Measurements from ENCODE around the gene RALGAPB. TPM values are rescaled to one million over a fixed set of nuclear protein-coding genes. Genes with fewer than 3 reads are reported as not detected.
A peak's percentile ranks its signal among the peaks of the same experiment; 100 is the strongest.

Gene RALGAPB
- polyA plus RNA-seq, 2 of the 4 experiments (the other 2 are of a cell fraction), result 15.1 to 35.9 TPM

DNA sequence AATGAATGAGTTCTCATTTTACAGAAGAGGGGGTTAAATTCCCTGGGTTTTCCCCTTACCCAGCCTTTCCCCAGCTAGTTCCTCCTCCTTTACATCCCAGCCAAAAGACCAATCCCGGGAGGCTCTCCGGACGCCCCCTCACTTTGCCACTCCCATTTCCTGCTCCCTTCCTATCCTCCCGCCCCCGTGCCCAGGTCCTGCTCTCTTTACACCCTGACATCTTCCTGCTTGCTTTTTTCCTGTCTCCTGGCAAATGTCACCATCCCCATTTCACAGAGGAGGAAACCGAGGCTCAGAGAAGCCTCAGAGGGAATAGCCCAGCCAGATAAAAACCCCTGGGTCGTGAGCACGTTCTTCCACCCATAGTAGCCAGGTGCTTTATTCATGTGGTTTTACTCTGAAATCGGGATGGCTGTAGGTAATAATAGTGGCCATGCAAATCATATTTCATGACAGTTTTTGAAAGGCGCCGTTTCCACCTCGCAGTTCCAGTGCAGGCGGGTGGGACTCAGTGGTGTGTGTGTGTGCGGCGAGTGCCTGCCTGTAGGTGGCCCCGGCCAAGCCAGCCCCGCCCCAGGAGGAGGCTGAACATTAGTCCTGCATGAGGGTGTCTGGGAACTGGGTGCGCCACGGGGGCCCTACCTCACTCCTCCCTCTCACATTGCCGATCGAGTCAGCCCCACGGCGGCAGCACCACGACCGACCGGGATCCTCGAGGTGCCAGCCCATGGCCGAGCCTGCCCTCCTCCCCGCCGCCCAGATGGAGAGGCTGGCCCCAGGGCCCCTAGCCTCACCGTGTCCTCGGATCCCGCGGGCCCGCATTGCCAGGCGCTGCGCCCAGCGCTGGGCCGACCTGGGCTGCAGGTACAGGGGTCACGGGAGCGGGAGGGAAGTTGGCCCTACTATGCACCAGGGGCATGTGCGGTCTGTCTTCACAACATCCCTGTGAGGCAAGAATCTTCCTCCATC lies 128.9 kb downstream of the RALGAPB start, which contains the start of gene ARHGAP40:
TSS of gene ARHGAP40 (plus strand) at position 594 of the 969 bp plus-strand sequence.
- 77% methylated on average over 24 of the region's 42 CpGs for WGBS (ENCODE audit: missing lambda C conversion rate)
- no peak within 1 kb of the TSS for H3K4me2 ChIP-seq
- H3K27ac ChIP-seq, result peak within 1 kb of the TSS; percentile 34 to 65; a peak in 4 of 6 replicates
- CTCF ChIA-PET, result no interaction called here
- no peak within 1 kb of the TSS for H3K4me3 ChIP-seq
- FAIRE-seq (no peak), DNase-seq (ENCODE audit: low read depth in 1 of 2, low spot score in 1 of 2) (no peak), ATAC-seq (peak in 1 of 2 experiments; percentile 14; a peak in 1 of 6 replicates)
- peaks cover 35% of the 10 kb centered on the region for H3K4me1 ChIP-seq
- TF ChIP-seq EHMT2 (IDR thresholded peaks at IDR 0.05; ENCODE audit: low read depth), result no peak
- TF ChIP-seq, protein P1, sequence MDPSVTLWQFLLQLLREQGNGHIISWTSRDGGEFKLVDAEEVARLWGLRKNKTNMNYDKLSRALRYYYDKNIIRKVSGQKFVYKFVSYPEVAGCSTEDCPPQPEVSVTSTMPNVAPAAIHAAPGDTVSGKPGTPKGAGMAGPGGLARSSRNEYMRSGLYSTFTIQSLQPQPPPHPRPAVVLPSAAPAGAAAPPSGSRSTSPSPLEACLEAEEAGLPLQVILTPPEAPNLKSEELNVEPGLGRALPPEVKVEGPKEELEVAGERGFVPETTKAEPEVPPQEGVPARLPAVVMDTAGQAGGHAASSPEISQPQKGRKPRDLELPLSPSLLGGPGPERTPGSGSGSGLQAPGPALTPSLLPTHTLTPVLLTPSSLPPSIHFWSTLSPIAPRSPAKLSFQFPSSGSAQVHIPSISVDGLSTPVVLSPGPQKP (IDR thresholded peaks at IDR 0.05; ENCODE audit: low read depth, low read length), result no peak
- TF ChIP-seq HDAC2 (IDR thresholded peaks at IDR 0.05), result no peak
- TF ChIP-seq EHF (CRISPR knock-in tag; IDR thresholded peaks at IDR 0.05), result no peak
- TF ChIP-seq, protein P2, sequence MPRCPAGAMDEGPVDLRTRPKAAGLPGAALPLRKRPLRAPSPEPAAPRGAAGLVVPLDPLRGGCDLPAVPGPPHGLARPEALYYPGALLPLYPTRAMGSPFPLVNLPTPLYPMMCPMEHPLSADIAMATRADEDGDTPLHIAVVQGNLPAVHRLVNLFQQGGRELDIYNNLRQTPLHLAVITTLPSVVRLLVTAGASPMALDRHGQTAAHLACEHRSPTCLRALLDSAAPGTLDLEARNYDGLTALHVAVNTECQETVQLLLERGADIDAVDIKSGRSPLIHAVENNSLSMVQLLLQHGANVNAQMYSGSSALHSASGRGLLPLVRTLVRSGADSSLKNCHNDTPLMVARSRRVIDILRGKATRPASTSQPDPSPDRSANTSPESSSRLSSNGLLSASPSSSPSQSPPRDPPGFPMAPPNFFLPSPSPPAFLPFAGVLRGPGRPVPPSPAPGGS (IDR thresholded peaks at IDR 0.05), result no peak
- TF ChIP-seq ZC3H11A (IDR thresholded peaks at IDR 0.05), result no peak
- TF ChIP-seq BHLHE40 (IDR thresholded peaks at IDR 0.05; ENCODE audit: low read depth, low read length), result no peak
- TF ChIP-seq HOXB5 (CRISPR knock-in tag; IDR thresholded peaks at IDR 0.05), result no peak
- POLR2A ChIA-PET, result no interaction called here
- H3K9me3 ChIP-seq, result no peaks in the 10 kb centered on the region

DNA sequence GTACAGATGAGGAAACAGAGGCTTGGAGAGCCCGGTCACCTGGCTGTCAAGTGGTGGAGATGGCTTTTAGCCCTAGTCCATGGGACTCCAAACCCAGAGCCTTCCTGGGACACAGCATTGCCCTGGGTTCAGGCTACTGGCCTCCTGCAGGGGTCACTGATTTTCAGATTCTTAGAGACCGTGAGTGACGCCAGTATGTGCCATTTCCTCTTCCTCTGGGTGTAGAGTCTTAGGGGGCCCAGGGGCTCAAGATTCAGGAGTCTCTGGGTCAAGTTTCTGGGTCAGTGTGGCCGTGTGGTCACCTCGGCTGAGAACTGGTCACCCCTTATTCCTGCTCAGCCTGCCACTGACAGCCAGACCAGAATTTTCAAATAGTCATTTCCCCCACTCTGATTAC lies 129.5 kb downstream of the RALGAPB start:
- H3K27ac ChIP-seq, result peak overlapping the region in 1 of 2 experiments; percentile 65; a peak in 4 of 6 replicates
- FAIRE-seq (no peak), ATAC-seq (no peak), DNase-seq (ENCODE audit: low read depth in 1 of 2, low spot score in 1 of 2) (no peak)
- TF ChIP-seq RAD21 (conservative IDR thresholded peaks at IDR 0.05 in 1 of 2, IDR thresholded peaks at IDR 0.05 in 1 of 2), result no peak
- TF ChIP-seq, protein P1 (IDR thresholded peaks at IDR 0.05; ENCODE audit: low read depth, low read length), result no peak
- no peak for TF ChIP-seq ESRRA (IDR thresholded peaks at IDR 0.05; ENCODE audit: borderline replicate concordance, low read length)
- TF ChIP-seq JUNB (IDR thresholded peaks at IDR 0.05), result no peak
- TF ChIP-seq EHMT2 (IDR thresholded peaks at IDR 0.05; ENCODE audit: low read depth), result no peak
- no peaks in the 10 kb centered on the region for H3K9me3 ChIP-seq
- ChIA-PET POLR2A (no interaction called here), CTCF (no interaction called here)
- 78% methylated on average over 5 of the region's 5 CpGs for WGBS (ENCODE audit: missing lambda C conversion rate)
- no peak overlapping the region for H3K4me2 ChIP-seq
- no peak overlapping the region for H3K4me3 ChIP-seq
- H3K4me1 ChIP-seq, result peaks cover 35% of the 10 kb centered on the region

DNA sequence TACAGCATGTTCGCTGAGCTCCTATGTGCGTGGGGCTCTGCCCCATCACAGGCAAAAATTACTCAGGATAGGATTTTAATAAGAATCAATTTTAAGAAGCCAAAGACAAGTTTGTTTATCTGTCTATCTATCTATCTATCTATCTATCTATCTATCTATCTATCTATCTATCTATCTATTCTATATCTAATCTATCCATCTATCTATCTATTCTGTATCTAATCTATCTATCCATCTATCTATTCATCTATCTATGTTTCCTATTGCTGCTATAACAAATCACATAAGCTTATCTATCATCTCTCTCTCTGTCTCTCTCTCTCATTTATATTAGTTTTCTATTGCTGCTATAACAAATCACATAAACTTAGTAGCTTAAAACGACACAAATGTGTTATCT lies 130.6 kb downstream of the RALGAPB start:
- 70% methylated on average over 3 of the region's 3 CpGs for WGBS (ENCODE audit: missing lambda C conversion rate)
- no peak for DNase-seq (ENCODE audit: low read depth in 1 of 2, low spot score in 1 of 2)
- Histone ChIP-seq H3K4me3 (no peak overlapping the region), H3K27ac (peak overlapping the region; percentile 72 to 84; a peak in 5 of 6 replicates), H3K4me1 (peaks cover 35% of the 10 kb centered on the region), H3K4me2 (no peak overlapping the region), H3K9me3 (no peaks in the 10 kb centered on the region)
- ChIA-PET CTCF (interaction anchor here (0.9 to 1.4 kb wide), 6 partner anchors 21 to 290 kb away, joined by 3 to 4 read pairs (median 3); no protein-coding TSS in a partner anchor), POLR2A (no interaction called here)
- TF ChIP-seq HOXA7 (CRISPR knock-in tag; IDR thresholded peaks at IDR 0.05), result no peak
- no peak for TF ChIP-seq ZNF302 (CRISPR knock-in tag; IDR thresholded peaks at IDR 0.05)
- TF ChIP-seq TFCP2L1 (CRISPR knock-in tag; IDR thresholded peaks at IDR 0.05), result no peak
- TF ChIP-seq, protein P3, sequence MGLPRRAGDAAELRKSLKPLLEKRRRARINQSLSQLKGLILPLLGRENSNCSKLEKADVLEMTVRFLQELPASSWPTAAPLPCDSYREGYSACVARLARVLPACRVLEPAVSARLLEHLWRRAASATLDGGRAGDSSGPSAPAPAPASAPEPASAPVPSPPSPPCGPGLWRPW (IDR thresholded peaks at IDR 0.05), result no peak
- no peak for TF ChIP-seq RCOR1 (IDR thresholded peaks at IDR 0.05; ENCODE audit: low read depth, low read length)
- TF ChIP-seq MYC (IDR thresholded peaks at IDR 0.05; ENCODE audit: borderline replicate concordance, low read length), result no peak
- TF ChIP-seq POLR2A (IDR thresholded peaks at IDR 0.05; ENCODE audit: low read length), result no peak
- TF ChIP-seq JUNB (IDR thresholded peaks at IDR 0.05), result no peak
- TF ChIP-seq EHF (CRISPR knock-in tag; IDR thresholded peaks at IDR 0.05), result no peak
- no peak for TF ChIP-seq ZC3H11A (IDR thresholded peaks at IDR 0.05)
- TF ChIP-seq MAFK (IDR thresholded peaks at IDR 0.05; ENCODE audit: partially characterized antibody), result no peak
- ATAC-seq, result no peak
- FAIRE-seq, result no peak

Data from A549 (cell line).